Activated naive CD4-positive, alpha-beta T cell treated with anti-CD3 and anti-CD28 coated beads for 36 hours (primary cell): ENCODE measurements around the gene MYRF. TPM values are rescaled to one million over a fixed set of nuclear protein-coding genes. Genes with fewer than 3 reads are reported as not detected.

Source experiments
- CTCF ChIA-PET: fragments of 350-600 bp; sonication (Branson Sonifier 250); formaldehyde crosslinking; loops from one replicate; lab custom pipeline; 2021; ENCODE audit warnings: antibody characterized with exemption; lab: Charles Lee
- DNase-seq: peaks from one replicate; pipeline ENCODE4 v3.0.0-alpha.2; 2020
- H3K27ac Mint-ChIP-seq: one replicate; pipeline ENCODE4 v1.8.0; 2021; ENCODE audit warnings: mild to moderate bottlenecking, mixed read lengths
- H3K27me3 Mint-ChIP-seq: one replicate; pipeline ENCODE4 v1.8.0; 2021; ENCODE audit warnings: low read depth, mixed read lengths
- H3K36me3 Mint-ChIP-seq: one replicate; pipeline ENCODE4 v1.8.0; 2021; ENCODE audit warnings: low read depth, mixed read lengths
- H3K4me1 Mint-ChIP-seq: one replicate; pipeline ENCODE4 v1.8.0; 2021; ENCODE audit warnings: low read depth, mixed read lengths
- H3K4me3 Mint-ChIP-seq: one replicate; pipeline ENCODE4 v1.8.0; 2021; ENCODE audit warnings: mild to moderate bottlenecking, moderate library complexity, mixed read lengths
- H3K9me3 Mint-ChIP-seq: one replicate; pipeline ENCODE4 v1.8.0; 2021; ENCODE audit warnings: mixed read lengths
- intact Hi-C: fragments of 100-400 bp; cut with micrococcal nuclease; formaldehyde crosslinking; loops from one replicate; pipeline ENCODE4 v1.15.1; 2023
- total RNA-seq, 2 experiments: library from RNA; stranded (reverse); gene quantifications; one replicate each; pipeline ENCODE4 v1.2.3, GENCODE V29; 2021

The MYRF gene
- total RNA-seq, 2 experiments from 2014 or later = 0.27 to 0.48 TPM

- intact Hi-C loops = loop anchor here (2.0 kb wide), 1 partner anchor 61 kb away; the partner anchor contains the start of gene FADS3
- Mint-ChIP-seq H3K4me3 (peak overlapping the region; percentile 85), H3K27ac (no peak overlapping the region), H3K9me3 (no peaks in the 10 kb centered on the region), H3K27me3 (peaks cover 42% of the 10 kb centered on the region), H3K4me1 (peaks cover 34% of the 10 kb centered on the region), H3K36me3 (no peaks in the 10 kb centered on the region)
- CTCF ChIA-PET = interaction anchor here (1.1 to 1.9 kb wide), 3 partner anchors 10 to 33 kb away, joined by 3 to 7 read pairs (median 5); no protein-coding TSS in a partner anchor
- DNase-seq = no peak
Measured at GRCh38 chr11:61829806-61830205, 77.4 kb downstream of the MYRF start.

DNA sequence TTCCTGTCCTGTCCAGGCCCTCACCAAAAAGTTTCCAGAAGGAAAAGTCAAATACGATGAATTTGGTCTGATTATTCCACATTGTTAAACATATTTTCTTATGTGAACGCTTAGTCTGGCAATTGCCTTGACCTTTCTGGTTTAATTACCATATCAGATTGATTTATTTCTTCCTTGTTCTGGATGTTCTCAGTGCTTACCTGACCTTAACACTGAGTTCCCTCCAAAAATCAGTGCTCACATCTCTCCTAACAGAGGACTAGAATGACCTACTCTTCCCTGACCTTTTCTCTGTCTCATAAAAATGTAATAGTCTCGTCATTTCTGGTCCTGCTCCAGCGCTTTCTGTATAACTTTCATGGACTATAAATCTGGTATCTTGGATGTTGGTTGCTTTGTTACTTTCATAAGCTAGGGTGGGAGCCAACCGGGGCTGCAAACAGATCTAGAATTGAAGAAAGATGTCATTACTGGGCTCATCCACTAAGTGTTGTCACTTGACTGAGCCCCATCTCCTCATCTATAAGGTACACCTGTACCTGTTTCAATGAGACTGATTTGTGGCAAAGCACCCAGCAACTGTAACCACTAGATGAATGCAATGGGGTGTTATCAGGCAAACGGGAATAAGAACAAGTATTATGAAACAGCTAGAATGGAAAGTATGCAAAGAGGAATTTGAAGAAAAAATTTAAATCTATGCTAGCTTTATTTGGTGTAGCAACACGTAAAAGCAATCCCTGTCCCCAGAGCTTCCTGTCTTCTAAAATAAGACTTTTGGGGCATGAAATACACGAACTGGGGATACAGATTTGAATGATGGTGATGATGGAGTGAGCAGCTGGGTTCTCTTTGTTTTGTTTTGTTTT is 78.0 kb downstream of the MYRF start:
- H3K27me3 Mint-ChIP-seq = peaks cover 42% of the 10 kb centered on the region
- intact Hi-C loops = no loop called here
- peaks cover 39% of the 10 kb centered on the region for H3K4me1 Mint-ChIP-seq
- no peak for DNase-seq
- no peaks in the 10 kb centered on the region for H3K36me3 Mint-ChIP-seq
- H3K9me3 Mint-ChIP-seq = no peaks in the 10 kb centered on the region
- no peak overlapping the region for H3K4me3 Mint-ChIP-seq
- CTCF ChIA-PET = interaction anchor here (0.5 to 1.9 kb wide), 4 partner anchors 10 to 457 kb away, joined by 3 to 7 read pairs (median 4); no protein-coding TSS in a partner anchor
- H3K27ac Mint-ChIP-seq = no peak overlapping the region

GRCh38 chr11:61832207-61832606 is 79.8 kb downstream of the MYRF start:
- no peaks in the 10 kb centered on the region for H3K9me3 Mint-ChIP-seq
- H3K27ac Mint-ChIP-seq = no peak overlapping the region
- no peak overlapping the region for H3K4me3 Mint-ChIP-seq
- peaks cover 37% of the 10 kb centered on the region for H3K4me1 Mint-ChIP-seq
- H3K36me3 Mint-ChIP-seq = no peaks in the 10 kb centered on the region
- H3K27me3 Mint-ChIP-seq = peaks cover 28% of the 10 kb centered on the region
- intact Hi-C loops = no loop called here
- CTCF ChIA-PET = no interaction called here
- no peak for DNase-seq

DNA sequence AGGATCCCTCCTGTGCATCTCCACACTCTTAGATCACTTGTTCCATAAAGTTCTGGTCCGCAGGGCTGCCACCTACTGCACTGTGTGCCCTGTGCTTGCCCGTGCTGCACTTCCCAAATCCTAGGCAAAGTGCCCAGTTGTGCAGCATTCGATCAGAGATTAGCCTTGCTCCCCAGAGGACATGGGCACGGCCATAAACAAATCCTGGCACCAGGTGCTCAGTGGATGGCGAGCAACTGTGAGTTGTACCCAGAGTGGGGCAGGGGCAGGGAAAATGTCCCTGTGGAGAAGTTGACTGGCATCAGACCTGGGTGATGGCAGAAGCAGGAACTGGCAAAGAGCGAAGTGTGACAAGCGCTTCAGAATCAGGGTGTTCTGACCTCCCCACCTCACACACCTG is 80.3 kb downstream of the MYRF start:
- Mint-ChIP-seq H3K4me3 (no peak overlapping the region), H3K4me1 (peaks cover 36% of the 10 kb centered on the region), H3K36me3 (no peaks in the 10 kb centered on the region), H3K27me3 (peaks cover 27% of the 10 kb centered on the region), H3K9me3 (no peaks in the 10 kb centered on the region), H3K27ac (no peak overlapping the region)
- intact Hi-C loops = no loop called here
- DNase-seq = no peak
- CTCF ChIA-PET = no interaction called here

DNA sequence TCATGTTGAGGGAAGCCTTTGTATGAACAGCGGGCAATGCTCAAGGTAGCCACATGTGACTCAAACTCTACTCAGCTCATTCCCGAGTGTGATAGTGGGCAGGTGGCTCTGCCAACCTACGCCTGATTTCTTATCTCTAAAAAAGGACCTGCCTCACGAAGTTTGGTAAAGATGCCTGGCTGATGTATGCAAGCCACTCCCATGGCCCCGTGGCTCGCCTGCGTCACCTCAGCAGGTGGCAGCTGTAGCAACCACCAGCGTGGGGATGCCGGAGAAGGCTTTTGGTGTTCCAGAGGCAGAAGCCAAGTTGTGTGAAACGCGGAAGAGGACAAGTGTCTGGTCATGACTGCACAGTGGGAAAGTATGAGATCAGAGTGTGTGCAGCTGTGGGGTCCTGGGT is 81.0 kb downstream of the MYRF start:
- Mint-ChIP-seq H3K4me1 (peaks cover 34% of the 10 kb centered on the region), H3K36me3 (no peaks in the 10 kb centered on the region), H3K27me3 (peaks cover 24% of the 10 kb centered on the region), H3K4me3 (no peak overlapping the region), H3K27ac (peak overlapping the region; percentile 60), H3K9me3 (no peaks in the 10 kb centered on the region)
- peak; percentile 17 for DNase-seq
- CTCF ChIA-PET = interaction anchor here (1.2 kb wide), 1 partner anchor 36 kb away, joined by 3 read pairs; no protein-coding TSS in a partner anchor
- intact Hi-C loops = no loop called here

DNA sequence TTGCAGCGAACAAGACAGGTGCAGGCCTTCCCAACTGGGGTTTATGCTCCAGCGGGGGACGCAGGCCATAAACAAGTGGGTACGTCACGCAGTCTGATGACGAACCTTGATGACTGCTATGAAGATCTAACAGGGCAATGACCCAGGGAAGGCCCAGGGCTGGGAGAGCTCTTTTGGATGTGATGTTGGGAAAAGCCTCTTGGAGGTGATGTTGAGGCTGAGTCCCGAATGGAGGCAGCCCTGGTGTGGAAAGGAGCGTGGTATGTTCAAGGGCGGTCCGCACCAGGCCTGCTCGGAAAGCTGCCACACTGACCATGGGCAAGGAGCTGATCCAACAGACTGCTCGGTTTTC is 81.5 kb downstream of the MYRF start:
- no peak for DNase-seq
- Mint-ChIP-seq H3K9me3 (no peaks in the 10 kb centered on the region), H3K4me3 (no peak overlapping the region), H3K4me1 (peaks cover 32% of the 10 kb centered on the region), H3K27ac (peak overlapping the region; percentile 84), H3K27me3 (peaks cover 22% of the 10 kb centered on the region), H3K36me3 (no peaks in the 10 kb centered on the region)
- CTCF ChIA-PET = interaction anchor here (0.6 to 1.2 kb wide), 2 partner anchors 36 to 507 kb away, joined by 3 to 7 read pairs; no protein-coding TSS in a partner anchor
- intact Hi-C loops = loop anchor here (2.0 kb wide), 2 partner anchors 17 to 41 kb away; partner anchors contain the start of genes FADS1, FEN1 and TMEM258

DNA sequence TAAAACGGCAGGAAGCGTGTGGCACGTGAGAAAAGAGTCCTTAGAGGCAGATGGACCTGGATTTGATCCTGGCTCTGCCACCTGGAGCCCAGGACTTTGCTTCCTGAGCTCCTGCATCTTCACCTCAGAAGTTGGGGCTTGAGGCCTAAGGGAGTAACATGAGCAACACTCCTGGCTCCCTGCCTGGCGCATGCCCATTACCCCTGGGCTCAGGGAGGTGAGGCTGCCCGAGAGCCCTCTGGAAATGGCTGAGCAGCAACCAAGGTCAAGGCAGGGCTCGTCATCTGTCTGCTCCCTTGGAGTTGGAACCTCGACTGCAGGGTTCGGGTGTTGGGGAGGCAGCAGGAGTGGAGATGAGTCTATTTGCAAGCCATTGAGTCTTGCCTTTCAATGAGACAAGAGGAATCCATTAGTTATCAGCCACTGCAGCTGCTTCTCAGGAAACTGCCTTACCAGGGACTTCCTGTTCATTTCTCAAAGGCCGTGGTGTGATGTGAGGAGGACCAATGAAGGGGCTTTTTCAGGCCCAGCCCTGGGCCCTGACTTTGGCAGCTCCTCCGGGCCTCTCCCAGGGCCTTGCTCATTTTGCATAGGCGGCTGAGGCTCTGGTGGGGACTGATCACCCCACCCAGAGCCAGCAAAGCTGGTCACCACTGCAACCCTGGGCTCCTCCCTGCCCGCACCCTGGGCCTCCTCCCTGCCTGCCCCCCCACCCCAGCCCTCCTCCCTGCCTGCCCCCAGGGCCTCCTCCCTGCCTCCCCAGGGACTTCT is 82.0 kb downstream of the MYRF start:
- DNase-seq = peak; percentile 85
- CTCF ChIA-PET = interaction anchor here (0.6 to 1.2 kb wide), 3 partner anchors 37 to 506 kb away, joined by 3 to 7 read pairs (median 4); no protein-coding TSS in a partner anchor
- Mint-ChIP-seq H3K36me3 (no peaks in the 10 kb centered on the region), H3K9me3 (no peaks in the 10 kb centered on the region), H3K4me1 (peaks cover 29% of the 10 kb centered on the region), H3K4me3 (no peak overlapping the region), H3K27ac (peak overlapping the region; percentile 84), H3K27me3 (peaks cover 17% of the 10 kb centered on the region)
- intact Hi-C loops = loop anchor here (2.0 kb wide), 2 partner anchors 18 to 42 kb away; partner anchors contain the start of genes FADS1, FEN1 and TMEM258

- peaks cover 23% of the 10 kb centered on the region for H3K4me1 Mint-ChIP-seq
- CTCF ChIA-PET = no interaction called here
- intact Hi-C loops = no loop called here
Measured at GRCh38 chr11:61836193-61836592, 83.8 kb downstream of the MYRF start.

GRCh38 chr11:61837411-61838005 is 85.1 kb downstream of the MYRF start:
- H3K4me1 Mint-ChIP-seq = peaks cover 21% of the 10 kb centered on the region
- H3K27me3 Mint-ChIP-seq = peaks cover 5% of the 10 kb centered on the region
- H3K27ac Mint-ChIP-seq = no peak overlapping the region
- CTCF ChIA-PET = no interaction called here
- intact Hi-C loops = no loop called here
- no peaks in the 10 kb centered on the region for H3K9me3 Mint-ChIP-seq
- H3K4me3 Mint-ChIP-seq = no peak overlapping the region
- DNase-seq = no peak
- H3K36me3 Mint-ChIP-seq = peaks cover 11% of the 10 kb centered on the region

More at GRCh38 chr11:61836193-61836592, 83.8 kb downstream of the MYRF start:
- H3K4me3 Mint-ChIP-seq = no peak overlapping the region
- no peaks in the 10 kb centered on the region for H3K9me3 Mint-ChIP-seq
- peaks cover 8% of the 10 kb centered on the region for H3K36me3 Mint-ChIP-seq
- no peak overlapping the region for H3K27ac Mint-ChIP-seq
- H3K27me3 Mint-ChIP-seq = peaks cover 8% of the 10 kb centered on the region
- no peak for DNase-seq

Other genes with a start within 250 kb of the MYRF start
- not detected for gene LRRC10B, start 243.9 kb upstream of the MYRF start, total RNA-seq
- gene SYT7, start 171.6 kb upstream of the MYRF start, total RNA-seq = not detected
- under 1 TPM; 0.02 to 0.07 TPM for gene DAGLA, start 72.2 kb upstream of the MYRF start, total RNA-seq
- gene TMEM258, start 40.0 kb downstream of the MYRF start, total RNA-seq = 100 to 1,000 TPM; 166 to 167 TPM
- 10 to 100 TPM; 74.7 to 75.9 TPM for gene FEN1, start 40.3 kb downstream of the MYRF start, total RNA-seq
- gene FADS1, start 64.4 kb downstream of the MYRF start, total RNA-seq = 10 to 100 TPM; 12.1 to 12.8 TPM
- gene FADS2, start 75.7 kb downstream of the MYRF start, total RNA-seq = 10 to 100 TPM; 32.1 to 34.1 TPM
- gene FADS3, start 138.9 kb downstream of the MYRF start, total RNA-seq = 1 to 10 TPM; 4.2 to 4.3 TPM
- gene RAB3IL1, start 164.9 kb downstream of the MYRF start, total RNA-seq = under 1 TPM; 0.52 to 0.74 TPM
- under 1 TPM; 0.45 to 0.49 TPM for gene BEST1, start 197.7 kb downstream of the MYRF start, total RNA-seq
- 1,000 to 10,000 TPM; 1,302 to 1,352 TPM for gene FTH1, start 215.0 kb downstream of the MYRF start, total RNA-seq